Mucosa of gallbladder (tissue), 1 donor: ENCODE measurements around the gene MAFG. TPM values are rescaled to one million over a fixed set of nuclear protein-coding genes. Genes with fewer than 3 reads are reported as not detected.
A peak's percentile ranks its signal among the peaks of the same experiment; 100 is the strongest.

Source experiments
- DNase-seq: peaks from one replicate; pipeline ENCODE4 v3.0.0-alpha.2; 2020; ENCODE audit warnings: low spot score
- total RNA-seq: library from RNA; stranded (reverse); gene quantifications from one replicate; pipeline ENCODE4 v1.2.1, GENCODE V29; 2021
- donor health status: DM: no; HTN: no; CAD: no.

Gene MAFG
- total RNA-seq, 1 donor from 2014 or later = 31.6 TPM

DNA sequence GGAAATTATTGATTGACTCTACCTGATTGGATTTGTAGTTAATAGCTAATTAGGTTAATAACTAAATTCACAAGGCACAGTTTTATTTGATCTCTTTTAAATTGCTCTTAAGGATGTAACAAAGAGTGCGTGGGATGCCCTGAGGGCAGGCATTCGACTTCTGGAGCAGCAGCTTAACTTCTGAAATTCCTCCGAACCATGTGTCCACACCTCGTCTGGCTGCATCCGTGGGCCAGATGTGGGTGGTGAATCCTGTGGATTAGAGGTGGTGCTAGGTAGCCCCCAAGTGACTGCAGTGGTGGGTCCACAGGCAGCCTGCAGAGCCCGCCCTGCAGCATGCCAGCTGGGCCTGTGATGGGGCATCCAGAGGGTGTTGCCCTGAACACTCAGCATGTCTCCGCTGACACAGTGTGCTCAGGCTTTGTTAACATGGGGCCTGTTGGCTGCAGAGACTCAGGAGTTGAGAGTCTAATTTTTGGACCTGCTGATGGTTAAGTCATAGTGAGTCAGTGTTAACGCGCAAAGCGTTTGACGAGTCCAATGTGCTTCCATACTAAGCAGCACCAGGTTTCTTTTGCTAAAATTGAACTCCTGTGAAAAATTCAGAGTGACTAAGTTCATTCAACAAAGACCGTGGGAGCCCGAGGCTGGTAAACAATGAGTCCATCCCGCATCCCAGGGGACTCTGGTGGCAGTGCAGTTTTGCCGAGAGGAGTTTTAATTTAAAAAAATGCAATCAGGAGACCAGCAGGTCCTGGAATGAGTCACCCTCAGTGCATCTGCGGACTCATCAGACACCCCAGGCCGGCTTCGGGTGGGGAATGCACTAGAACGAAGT is 29.3 kb downstream of the MAFG start:
- DNase-seq = no peak

DNA sequence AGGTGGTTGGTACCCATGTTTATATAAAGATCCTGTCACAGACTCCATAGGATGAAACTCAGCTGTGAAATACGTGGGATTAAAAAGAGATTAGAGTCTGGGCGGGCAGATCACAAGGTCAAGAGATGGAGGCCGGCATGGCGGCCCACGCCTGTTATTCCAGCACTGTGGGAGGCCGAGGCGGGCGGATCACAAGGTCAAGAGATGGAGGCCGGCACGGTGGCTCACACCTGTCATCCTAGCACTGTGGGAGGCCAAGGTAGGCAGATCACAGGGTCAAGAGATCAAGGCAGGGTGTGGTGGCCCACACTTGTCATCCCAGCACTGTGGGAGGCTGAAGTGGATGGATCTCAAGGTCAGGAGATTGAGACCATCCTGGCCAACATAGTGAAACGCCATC is 32.1 kb downstream of the MAFG start:
- DNase-seq = no peak

DNA sequence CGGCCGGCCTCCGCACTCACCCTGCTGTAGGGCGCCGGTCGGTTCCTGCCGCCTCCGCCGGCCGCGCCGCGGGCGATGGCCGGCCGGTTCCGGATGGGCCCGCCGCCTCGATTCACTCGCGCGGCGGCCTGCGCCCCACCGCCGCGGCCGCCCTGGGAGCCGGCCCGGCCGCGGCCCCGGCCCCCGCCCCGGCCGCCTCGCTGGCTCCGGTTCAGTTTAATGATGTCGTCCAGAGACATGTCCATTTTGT is 36.3 kb downstream of the MAFG start:
- no peak for DNase-seq

DNA sequence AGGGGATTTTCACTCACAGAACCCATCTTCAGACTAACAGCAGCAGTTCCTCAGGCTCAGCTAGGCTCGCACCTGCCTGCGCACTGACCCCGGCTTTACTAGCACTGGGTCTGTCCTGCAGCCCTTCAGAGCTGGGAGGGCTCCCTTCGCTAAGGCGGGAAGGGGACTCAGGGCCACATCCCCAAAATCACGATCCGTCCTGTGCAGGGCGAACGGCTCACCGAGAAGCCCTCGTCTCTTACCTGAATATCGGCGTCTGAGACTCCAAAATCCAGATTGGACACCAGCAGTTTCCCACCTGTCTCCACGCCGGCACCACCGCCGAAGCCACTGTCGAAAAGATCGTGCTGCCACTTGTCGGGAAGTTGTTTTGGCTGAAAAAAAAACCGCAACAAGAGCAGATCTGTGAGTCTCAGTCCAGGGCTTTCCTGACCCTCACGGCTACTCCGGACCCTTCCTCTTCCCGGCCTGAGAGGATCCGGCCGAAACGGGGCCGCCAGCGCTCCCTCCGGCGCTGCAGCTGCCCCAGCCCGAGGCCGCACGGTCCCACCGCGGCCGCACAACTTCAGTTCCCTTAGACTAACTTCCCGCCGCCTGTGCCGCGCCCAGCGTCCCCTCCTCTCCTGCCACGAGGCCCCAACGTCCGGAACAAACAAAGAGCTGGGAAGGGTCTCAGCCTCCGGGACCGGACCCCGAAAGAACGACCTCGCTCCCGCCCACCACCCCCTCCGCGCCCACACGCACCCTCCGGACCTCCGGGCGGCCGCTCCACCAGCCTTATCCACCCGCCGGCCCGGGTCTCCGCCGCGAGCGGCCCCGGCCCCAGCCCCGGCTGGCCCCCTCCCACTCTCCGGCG is 36.9 kb downstream of the MAFG start:
- no peak for DNase-seq

DNA sequence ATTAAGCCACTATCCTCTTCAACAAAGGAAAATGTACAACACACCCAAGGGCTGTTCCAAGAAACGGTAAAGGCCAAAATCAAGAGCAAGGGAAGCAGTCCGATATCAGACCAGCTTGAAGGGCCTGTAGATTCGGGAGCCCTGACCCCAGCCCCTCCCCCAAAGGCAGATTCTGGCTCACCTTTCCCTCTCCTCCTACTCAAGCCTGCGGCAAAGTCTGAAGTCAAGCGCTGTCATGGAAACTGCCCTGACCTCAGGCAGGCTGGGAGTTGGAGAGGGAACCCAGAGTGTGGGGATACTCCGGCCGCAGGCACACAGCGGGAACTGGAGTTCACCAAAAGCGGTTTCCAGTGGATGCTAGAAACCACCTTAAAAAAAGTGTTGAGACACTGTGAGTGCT is 37.9 kb downstream of the MAFG start:
- DNase-seq = no peak

DNA sequence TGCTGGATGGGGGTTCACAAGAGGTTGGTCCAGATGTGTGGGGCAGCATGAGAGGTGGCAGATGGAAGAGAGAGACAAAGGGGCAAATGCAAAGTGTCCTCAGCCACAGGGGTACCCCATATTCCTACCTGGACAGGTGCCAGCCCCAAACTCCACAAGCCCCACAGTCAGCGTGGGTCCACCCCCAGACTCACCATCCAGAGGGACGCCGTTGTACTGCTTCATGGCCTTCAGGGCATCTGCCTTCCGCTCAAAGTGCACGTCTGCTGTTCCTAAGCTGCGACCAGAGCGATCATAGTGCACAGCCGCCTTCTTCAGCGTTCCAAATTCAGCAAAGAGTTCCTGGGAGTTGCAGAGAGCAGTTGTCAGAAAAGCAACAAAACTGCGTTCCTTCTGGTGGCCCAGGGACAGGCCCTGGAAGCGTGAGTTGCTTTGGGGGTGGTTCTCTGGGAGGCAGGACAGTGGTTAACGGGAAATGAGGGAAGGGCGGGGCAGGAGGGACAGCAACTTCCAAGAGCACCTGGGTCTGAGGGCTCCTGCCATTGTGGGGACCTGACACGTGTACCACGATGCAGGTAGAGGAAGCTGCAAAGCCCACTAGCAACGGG is 38.4 kb downstream of the MAFG start:
- DNase-seq = no peak

DNA sequence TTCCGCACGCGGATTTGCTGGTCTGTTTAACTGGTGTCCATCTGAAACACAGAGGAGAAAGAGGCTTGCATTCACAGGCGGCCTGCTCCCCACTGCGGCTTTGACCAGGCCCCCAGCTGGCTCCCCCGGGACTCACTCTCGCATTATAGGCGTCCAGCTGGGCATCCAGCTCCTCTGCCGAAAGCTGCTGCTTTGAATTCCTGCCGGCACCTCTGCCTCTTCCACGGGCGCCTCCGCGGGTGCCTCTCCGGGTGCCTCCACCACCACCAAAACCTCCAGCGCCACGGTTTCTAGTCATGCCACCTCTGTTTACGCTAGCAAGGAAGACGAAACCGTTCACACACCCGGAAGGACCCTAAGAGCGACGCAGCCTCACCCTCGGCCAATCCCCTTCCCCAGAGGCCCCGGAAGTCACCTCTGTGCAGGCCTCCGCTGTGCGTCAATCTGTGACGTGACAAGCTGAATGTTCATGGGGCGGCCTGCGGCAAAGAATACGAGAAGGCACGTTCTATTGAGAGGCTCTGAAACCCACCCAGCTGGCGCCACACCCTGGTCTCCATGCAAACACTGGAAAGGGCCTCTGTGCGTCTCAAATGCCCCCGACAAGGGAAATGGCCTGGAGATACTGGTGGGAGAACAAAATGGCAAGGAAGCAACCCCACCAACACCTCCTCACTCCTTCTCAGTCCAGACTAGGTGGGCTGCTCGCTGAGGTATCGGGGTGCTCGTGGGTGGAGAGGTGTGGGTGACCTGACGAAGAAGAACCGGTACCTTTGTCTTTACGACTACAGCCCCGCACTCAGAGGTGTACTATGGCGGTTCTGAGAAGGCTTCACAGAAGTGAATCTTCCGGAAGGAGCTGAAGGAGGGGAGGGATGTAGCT is 39.2 kb downstream of the MAFG start:
- DNase-seq = no peak

DNA sequence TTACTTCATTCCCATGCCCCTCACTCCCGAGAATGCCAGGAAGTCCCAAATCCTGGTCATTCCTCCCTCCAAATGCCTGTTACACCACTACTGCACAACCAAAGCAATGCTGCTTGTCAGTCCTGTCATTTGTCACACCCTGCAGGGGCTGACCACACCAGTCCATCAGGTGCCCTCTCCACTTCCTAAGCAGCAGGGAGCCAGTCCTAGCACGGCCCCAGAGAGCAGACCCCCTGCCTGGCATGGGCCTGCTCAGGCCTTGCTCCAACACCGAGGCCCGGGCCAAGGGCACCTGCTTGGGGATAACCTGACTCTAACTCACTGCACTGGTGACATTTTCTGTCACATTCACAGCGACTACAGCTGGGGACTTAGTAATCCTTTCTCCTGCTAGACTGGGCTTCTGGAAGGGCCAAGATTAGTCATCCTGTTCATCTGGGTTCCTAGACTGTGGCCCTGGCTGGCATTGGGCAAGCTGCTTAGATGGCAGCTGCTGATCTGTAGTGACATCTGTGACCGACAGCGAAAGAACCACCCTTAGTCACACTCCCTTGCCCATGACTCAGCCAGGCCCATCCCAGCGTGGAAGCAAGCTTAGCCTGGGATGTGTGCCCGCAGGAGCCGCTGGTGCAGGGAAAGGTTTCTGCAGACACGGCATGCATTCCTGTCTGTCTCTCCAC is 41.5 kb downstream of the MAFG start:
- no peak for DNase-seq

DNA sequence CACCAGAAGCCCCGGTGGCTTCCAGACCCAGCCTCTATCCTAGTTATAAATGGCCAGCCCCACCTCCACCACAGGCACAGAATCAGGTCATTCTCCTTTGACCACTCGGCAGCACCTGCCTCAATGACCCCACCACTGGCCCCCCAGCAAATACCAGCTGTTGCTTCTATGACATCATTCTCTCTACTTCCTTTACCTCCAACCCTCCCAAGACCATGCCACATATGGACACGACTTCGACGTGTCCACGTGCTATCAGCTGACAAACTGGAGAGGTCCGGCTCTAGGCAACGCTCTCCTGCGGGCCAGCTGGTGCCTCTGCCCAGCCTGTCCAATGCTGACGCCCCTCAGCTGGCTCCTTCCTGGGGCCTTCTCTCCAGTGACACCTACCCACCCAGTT is 42.1 kb downstream of the MAFG start:
- no peak for DNase-seq

DNA sequence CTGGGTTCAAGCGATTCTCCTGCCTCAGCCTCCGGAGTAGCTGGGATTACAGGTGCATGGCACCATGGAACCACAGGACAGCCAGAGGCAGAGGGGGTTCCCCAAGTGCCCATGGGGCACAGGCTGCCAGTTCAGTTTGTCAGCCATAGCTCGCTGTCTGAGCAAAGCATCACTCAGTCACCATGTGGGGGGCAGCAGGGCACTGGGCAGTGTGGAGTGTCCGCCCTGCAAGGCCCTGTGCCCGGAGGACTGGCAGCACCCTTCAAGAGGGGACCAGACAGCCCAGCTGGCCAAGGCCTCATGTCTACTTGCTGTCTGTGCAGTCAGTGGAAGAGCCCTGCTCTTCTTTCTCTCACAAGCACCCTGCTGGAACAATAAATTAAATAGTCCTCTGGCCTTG is 42.6 kb downstream of the MAFG start:
- DNase-seq = no peak

DNA sequence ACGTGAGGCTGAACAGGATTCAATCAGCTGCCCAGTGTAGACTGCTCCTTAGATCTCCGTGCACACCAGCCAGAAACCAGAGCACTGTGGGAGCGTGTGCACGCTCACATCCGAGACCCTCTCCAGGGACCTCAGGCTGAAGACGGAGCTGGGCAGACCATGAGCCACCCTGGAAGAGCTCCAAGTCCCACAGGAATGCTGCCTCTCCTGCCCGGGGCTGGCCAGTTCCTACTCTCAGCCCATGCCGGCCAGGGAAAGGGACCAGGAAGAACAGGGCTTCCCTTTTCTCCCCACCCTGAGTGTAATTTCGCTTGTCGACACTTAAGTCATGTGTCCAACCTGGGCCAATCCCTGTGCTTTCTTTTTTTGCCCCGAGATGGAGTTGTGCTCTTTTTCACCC is 43.0 kb downstream of the MAFG start:
- DNase-seq = no peak

DNA sequence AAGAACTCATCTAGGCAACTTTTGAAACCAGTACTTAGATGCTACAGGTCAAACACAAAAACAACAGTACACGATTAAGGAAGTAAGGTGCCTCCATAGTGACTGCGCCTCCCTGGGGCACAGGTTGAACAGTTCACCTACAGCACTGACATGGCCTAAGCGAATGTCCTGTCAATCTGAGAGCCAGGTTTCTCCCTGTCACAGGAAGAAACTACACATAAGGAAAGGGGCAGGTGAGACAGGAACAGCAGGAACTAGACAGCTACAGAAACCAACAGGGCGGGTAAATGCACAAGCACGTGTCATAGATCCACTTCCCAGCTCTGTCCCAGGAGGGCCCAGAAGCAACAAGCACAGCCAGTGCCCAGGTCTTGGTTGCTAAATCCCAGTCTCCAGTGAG is 48.4 kb downstream of the MAFG start:
- DNase-seq = no peak

DNA sequence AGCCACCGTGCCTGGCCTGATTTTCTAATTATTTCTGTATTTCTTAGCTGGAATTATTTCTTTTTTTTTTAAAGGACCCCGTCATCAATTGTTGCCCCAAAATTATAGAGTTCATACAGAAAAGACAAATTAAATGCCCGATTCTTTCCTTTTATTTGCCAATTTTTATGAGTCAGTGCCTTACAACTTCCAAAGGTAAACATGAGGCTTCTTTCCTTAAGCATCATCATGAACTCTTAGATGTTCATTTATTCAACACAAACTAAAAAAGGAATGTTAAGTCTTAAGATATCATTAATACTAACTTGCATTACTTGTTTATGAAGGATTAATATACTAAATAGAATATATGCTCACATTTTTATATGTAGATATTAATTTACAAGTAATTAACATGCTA is 49.2 kb downstream of the MAFG start:
- no peak for DNase-seq

DNA sequence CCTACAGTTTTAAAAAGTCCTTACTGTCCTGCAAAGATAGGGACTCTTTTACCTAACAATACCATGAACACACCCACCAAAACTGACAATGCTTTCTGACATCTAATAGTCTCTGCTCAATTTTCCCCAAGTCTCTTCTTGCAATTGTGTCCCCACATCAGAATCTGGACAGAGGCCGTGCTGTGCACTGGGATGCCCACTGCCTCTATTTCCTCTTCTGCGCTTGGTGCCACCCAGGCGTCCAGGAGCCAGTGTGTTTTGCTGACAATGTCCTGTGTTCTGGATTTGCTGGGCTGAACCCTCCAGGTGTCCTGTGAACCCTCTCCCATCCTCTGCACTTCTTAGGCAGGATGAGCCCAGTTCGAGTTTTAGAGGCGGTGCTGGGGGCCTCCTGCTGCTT is 50.0 kb downstream of the MAFG start:
- DNase-seq = no peak

DNA sequence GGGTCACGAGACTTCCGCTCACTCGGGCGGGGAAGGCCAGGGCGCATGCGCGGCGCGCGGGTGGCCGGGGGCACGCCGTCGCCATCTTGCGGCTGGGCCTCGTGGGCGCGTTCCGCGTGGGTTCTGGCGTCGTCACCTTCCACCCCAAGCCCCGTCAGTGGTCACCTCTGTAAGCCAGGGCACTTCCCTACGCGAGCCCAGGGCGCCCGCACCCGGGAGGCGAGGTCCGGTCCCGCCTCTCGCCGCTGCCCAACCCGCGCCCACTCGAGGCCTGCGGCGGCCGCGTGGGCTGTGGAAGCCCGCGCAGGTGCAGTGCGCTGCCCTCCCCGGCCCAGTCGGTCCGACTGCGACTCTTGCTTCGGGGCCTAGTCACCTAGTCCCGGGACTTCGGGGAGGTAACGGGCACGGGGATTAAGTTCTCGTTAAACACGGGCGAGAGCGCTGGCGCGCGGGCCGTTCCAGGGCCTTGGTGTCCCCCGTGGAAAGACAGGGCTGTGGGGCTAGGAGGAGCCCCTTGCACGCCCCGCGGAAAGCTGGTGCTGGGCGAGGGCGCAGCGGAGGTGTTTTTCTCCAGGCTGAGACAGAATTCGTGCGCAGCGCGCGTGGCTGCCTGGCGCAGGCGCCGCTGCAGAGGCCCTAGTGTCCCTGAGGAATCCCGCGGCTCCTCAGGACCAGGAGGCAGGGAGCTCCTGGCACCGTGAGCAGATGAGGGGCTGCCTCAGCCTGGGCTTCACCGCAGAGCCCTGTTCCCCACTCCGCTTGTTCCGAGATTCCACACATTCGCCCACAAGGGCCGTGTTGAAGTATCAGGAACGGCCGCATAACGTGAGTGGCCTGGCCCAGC is 55.9 kb downstream of the MAFG start:
- peak; percentile 94 for DNase-seq

DNA sequence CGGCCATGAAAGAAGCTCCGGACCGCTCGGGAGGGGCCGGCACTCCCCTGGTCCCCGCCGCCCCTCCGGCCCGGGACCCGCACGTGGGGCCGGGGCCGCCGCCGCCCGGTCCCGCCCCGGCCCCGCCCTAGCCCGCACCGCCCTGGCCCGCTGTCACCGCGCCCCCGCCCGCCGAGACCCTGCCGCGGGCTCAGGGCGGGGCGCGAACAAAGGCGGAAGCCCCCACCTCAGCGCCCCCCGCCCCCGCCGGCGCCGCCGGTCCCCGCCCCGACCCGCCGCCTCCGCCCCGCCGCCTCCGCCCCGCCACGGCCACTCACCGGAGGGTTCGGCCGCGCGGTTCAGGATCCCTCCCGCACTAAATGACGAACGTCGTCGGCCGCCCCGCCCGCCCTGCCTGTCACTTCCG is 56.6 kb downstream of the MAFG start, which contains the start of gene ARHGDIA:
TSS of gene ARHGDIA (minus strand) at position 357 of the 406 bp plus-strand sequence. CDS start 1,407 bp downstream, outside the sequence.
- DNase-seq = no peak

DNA sequence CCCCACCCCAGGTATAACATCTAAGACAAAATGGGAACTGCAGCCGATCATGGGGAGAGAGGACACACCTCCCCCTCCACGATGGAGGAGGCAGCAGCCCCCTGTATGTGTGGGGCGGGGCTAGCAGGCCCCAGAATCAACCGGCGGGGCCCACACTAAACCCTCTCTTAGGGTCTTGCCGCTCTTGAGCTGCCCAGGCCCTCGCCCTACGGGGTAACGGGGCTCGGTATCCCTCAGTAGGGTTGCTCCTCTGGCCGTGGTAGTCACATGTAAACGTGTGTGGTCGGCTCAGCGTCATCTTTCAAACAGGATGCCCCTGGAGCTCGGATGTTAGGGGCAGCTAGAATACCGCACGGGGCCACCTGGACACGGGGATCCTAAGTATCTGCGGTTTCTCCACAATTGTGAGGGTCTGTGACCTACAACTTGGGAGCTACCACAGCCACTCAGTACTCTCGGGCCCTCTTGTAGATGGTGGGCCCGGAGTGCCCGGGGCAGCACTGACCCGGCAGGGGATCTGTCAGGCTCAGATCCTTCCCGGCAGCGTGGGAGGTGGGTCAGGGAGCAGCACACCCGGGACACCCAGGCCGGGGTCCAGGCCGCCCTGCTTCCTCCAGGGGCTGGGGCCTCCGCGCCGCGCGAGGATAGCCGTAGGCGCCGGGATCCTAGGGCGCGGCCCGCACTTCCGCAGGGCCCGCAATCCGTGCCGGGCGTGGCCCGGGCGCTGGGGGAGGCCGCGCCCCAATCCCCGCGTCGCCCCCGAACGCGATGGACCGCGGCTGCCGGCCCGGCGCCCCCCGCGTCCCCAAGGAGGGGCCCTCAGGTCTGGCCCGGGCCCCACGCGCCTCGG is 57.2 kb downstream of the MAFG start:
- peak; percentile 25 for DNase-seq

DNA sequence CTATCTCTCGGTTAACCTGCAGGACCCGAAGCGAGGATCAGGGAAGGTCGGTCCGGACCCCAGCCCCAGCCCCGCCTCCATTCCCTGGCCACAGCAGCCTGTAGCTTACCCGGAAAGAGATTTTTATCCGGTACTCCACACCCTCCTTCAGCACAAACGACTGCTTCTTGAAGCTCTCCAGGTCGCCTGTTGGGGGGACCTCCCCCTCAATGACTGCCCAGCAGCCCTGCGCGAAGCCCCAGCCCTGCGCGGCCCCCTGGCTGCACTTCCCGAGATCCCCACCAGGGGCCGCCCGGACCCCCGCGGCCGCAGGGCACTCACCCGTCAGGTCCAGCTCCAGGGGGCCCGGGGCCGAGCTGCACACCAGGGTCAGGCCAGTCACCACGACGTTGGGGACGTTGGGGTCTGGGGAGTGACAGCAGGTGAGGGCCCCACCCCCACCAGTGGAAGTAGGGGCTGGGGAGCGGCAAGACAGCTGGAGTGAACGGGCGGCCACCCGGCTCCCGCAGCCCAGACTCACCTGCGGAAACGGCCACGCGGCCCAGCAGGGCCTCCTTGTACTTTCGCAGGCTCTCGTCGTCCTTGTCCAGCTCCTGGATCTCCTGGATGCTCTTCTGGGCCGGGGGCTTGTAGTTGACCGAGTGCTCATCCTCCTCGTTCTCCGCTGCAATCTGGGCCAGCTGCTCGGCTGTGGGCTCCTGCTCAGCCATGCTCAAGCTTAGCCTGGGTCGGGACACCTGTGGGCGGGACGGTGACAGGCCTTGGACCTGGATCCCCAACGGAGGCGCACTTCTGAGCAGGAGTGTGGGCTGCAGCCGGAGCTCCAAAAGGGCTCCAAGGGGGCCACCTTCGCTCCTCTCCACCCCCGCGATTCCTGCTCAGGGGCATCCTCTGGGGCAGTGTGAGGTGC is 58.1 kb downstream of the MAFG start:
- DNase-seq = no peak
